Keratinocyte (primary cell): Measurements from ENCODE around the gene DHTKD1. TPM values are rescaled to one million over a fixed set of nuclear protein-coding genes. Genes with fewer than 3 reads are reported as not detected.

Experiments used
- DNase-seq: peaks from one replicate; pipeline ENCODE4 v3.0.0-alpha.2; 2011; ENCODE audit warnings: low read depth, missing footprints, low spot score
- FAIRE-seq: peaks from 2 replicates; lab custom pipeline; 2011; peaks lifted over from hg19 to GRCh38; lab: Jason Lieb, UNC
- H2AFZ ChIP-seq: 2 replicates; pipeline ENCODE4 v1.6.0; 2012; ENCODE audit warnings: low read length, control low read depth, inconsistent platforms; ENCODE audit not compliant: control insufficient read depth
- H3K27ac ChIP-seq: 2 replicates; pipeline ENCODE4 v1.5.1; 2011; ENCODE audit warnings: low read length; ENCODE audit not compliant: control insufficient read depth, insufficient read depth
- H3K27me3 ChIP-seq: 3 replicates; pipeline ENCODE4 v1.6.0; 2011; ENCODE audit warnings: low read length; ENCODE audit not compliant: control insufficient read depth, insufficient read depth; ENCODE audit errors: extremely low read depth
- H3K36me3 ChIP-seq, 2 experiments: 2 replicates in 1 of 2; 3 replicates in 1 of 2; pipeline ENCODE4 v1.5.1; 2011; ENCODE audit warnings: low read length in 2 of 2, mild to moderate bottlenecking in 1 of 2; ENCODE audit not compliant: control insufficient read depth in 2 of 2, insufficient read depth in 2 of 2; ENCODE audit errors: extremely low read depth in 1 of 2
- H3K4me1 ChIP-seq: 3 replicates; pipeline ENCODE4 v1.5.1; 2011; ENCODE audit warnings: low read length; ENCODE audit not compliant: control insufficient read depth, insufficient read depth; ENCODE audit errors: extremely low read depth
- H3K4me2 ChIP-seq: 3 replicates; pipeline ENCODE4 v1.6.0; 2011; ENCODE audit warnings: low read depth, low read length; ENCODE audit not compliant: control insufficient read depth, insufficient read depth; ENCODE audit errors: extremely low read depth
- H3K4me3 ChIP-seq, 3 experiments: fragments of 200-600 bp in 1 of 3; sonication (generic) in 1 of 3; 2 replicates in 2 of 3; 3 replicates in 1 of 3; pipeline ENCODE4 v1.5.1; 2011 to 2016; ENCODE audit warnings: low read length in 3 of 3, mild to moderate bottlenecking in 3 of 3, control low read depth in 2 of 3, inconsistent platforms in 1 of 3, low read depth in 1 of 3, mixed read lengths in 1 of 3, mixed run types in 1 of 3, moderate library complexity in 1 of 3; ENCODE audit not compliant: control insufficient read depth in 2 of 3, insufficient read depth in 2 of 3; ENCODE audit errors: extremely low read depth in 1 of 3
- H3K79me2 ChIP-seq: 2 replicates; pipeline ENCODE4 v1.6.0; 2012; ENCODE audit warnings: low read length; ENCODE audit not compliant: control insufficient read depth, insufficient read depth
- H3K9ac ChIP-seq: 3 replicates; pipeline ENCODE4 v1.6.0; 2011; ENCODE audit warnings: low read length; ENCODE audit not compliant: control insufficient read depth, insufficient read depth; ENCODE audit errors: extremely low read depth
- H3K9me1 ChIP-seq: 3 replicates; pipeline ENCODE4 v1.6.0; 2011; ENCODE audit warnings: low read length; ENCODE audit not compliant: control insufficient read depth, insufficient read depth; ENCODE audit errors: extremely low read depth
- H3K9me3 ChIP-seq: 2 replicates; pipeline ENCODE4 v1.5.1; 2012; ENCODE audit warnings: low read depth, low read length; ENCODE audit not compliant: control insufficient read depth
- H4K20me1 ChIP-seq: 3 replicates; pipeline ENCODE4 v1.6.0; 2011; ENCODE audit warnings: low read length; ENCODE audit not compliant: control insufficient read depth, insufficient read depth; ENCODE audit errors: extremely low read depth
- CTCF ChIP-seq, 3 experiments: IDR thresholded peaks in 1 of 3; conservative IDR thresholded peaks in 1 of 3; optimal IDR thresholded peaks in 1 of 3; 2 replicates in 2 of 3; 3 replicates in 1 of 3; pipeline versions ENCODE3 to v1.5.1; 2011; ENCODE audit warnings: low read length in 3 of 3, mild to moderate bottlenecking in 3 of 3, moderate library complexity in 2 of 3, control low read depth in 1 of 3, inconsistent platforms in 1 of 3; ENCODE audit not compliant: insufficient read depth in 2 of 3; ENCODE audit errors: extremely low read depth in 1 of 3
- EZH2 ChIP-seq: IDR thresholded peaks from one replicate; pipeline ENCODE4 v1.6.1; 2012; ENCODE audit warnings: inconsistent platforms, mild to moderate bottlenecking, low read length, moderate library complexity
- dilution Hi-C: fragments of 300-500 bp; cut with MboI; formaldehyde crosslinking; loops from one replicate; pipeline ENCODE4 v1.7.0; 2020; ENCODE audit warnings: low sequenced_read_pairs; ENCODE audit not compliant: extremely low pct_ligation_motif_present
- polyA plus RNA-seq, 5 experiments: library from polyadenylated mRNA; depleted of rRNA in 3 of 5; stranded (reverse) in 3 of 5; stranded (forward) in 1 of 5; unstranded in 1 of 5; fragments of >200 nt; gene quantifications; 1 replicate in 1 of 5; 2 replicates in 3 of 5; 3 replicates in 1 of 5; pipeline versions ENCODE4 v1.2.1 to v1.2.3, GENCODE V29; 2011 to 2012; ENCODE audit warnings: missing spikeins in 2 of 5, low read depth in 1 of 5, low replicate concordance in 1 of 5

Gene DHTKD1
- polyA plus RNA-seq, 1 donor (not counting 4 experiments of a cell fraction or from before 2014, with no cell fraction given): 12.8 TPM

GRCh38 chr10:12135631-12136030, 66.9 kb downstream of the DHTKD1 start:
- no peaks in the 10 kb centered on the region for H3K9me3 ChIP-seq
- peaks cover 7 to 10% of the 10 kb centered on the region in 2 experiments for H3K36me3 ChIP-seq
- FAIRE-seq (no peak), DNase-seq (no peak)
- H3K4me1 ChIP-seq: no peaks in the 10 kb centered on the region
- no peaks in the 10 kb centered on the region for H3K27me3 ChIP-seq
- no peak overlapping the region for H3K9ac ChIP-seq
- H3K4me2 ChIP-seq: no peak overlapping the region
- H3K27ac ChIP-seq: no peak overlapping the region
- H2AFZ ChIP-seq: no peak overlapping the region
- no peaks in the 10 kb centered on the region for H4K20me1 ChIP-seq
- no peaks in the 10 kb centered on the region for H3K9me1 ChIP-seq
- TF ChIP-seq EZH2 (no peak), CTCF (optimal IDR thresholded peaks at IDR 0.05 in 1 of 3, IDR thresholded peaks at IDR 0.05 in 1 of 3, conservative IDR thresholded peaks at IDR 0.05 in 1 of 3; ENCODE audit: extremely low read depth in 1 of 3, insufficient read depth in 2 of 3, low read length in 3 of 3) (no peak)
- dilution Hi-C loops: no loop called here
- no peak overlapping the region for H3K4me3 ChIP-seq
- H3K79me2 ChIP-seq: peaks cover 13% of the 10 kb centered on the region

- Histone ChIP-seq H3K79me2 (no peaks in the 10 kb centered on the region), H3K9ac (no peak overlapping the region), H3K4me3 (no peak overlapping the region), H3K9me3 (no peaks in the 10 kb centered on the region), H2AFZ (no peak overlapping the region), H3K4me1 (no peaks in the 10 kb centered on the region), H3K9me1 (peaks cover 2% of the 10 kb centered on the region), H3K4me2 (no peak overlapping the region), H3K27me3 (no peaks in the 10 kb centered on the region), H3K36me3 (peaks cover 18 to 21% of the 10 kb centered on the region in 2 experiments), H3K27ac (no peak overlapping the region), H4K20me1 (no peaks in the 10 kb centered on the region)
- dilution Hi-C loops: no loop called here
- no peak for DNase-seq
- no peak for FAIRE-seq
- TF ChIP-seq EZH2 (no peak), CTCF (optimal IDR thresholded peaks at IDR 0.05 in 1 of 3, IDR thresholded peaks at IDR 0.05 in 1 of 3, conservative IDR thresholded peaks at IDR 0.05 in 1 of 3; ENCODE audit: extremely low read depth in 1 of 3, insufficient read depth in 2 of 3, low read length in 3 of 3) (no peak)
Observed at GRCh38 chr10:12140038-12140437, 71.3 kb downstream of the DHTKD1 start.
